HepG2 (cell line): ENCODE measurements around the gene KAT7. TPM values are rescaled to one million over a fixed set of nuclear protein-coding genes. Genes with fewer than 3 reads are reported as not detected.

ENCODE experiments used
- ATAC-seq: fragments of 200-7000 bp; cut with Tn5 transposase; 3 replicates; pipeline ENCODE4 v1.9.1; 2020; ENCODE audit warnings: mild to moderate bottlenecking, moderate library complexity
- BruUV-seq: library from RNA; stranded (reverse); fragments of 400-500 nt; replicated peaks from 2 replicates; lab custom pipeline; 2021; lab: Mats Ljungman, UMichigan
- CTCF ChIA-PET: fragments of 300-600 bp; formaldehyde crosslinking; extraction: SDS; loops from one replicate; lab custom pipeline; 2021; ENCODE audit warnings: low total read pairs, inconsistent platforms, low intra/inter-chr PET ratio; lab: Yijun Ruan, JAX
- POLR2A ChIA-PET: fragments of 350-600 bp; sonication (Branson Sonifier 250); formaldehyde crosslinking; loops from one replicate; lab custom pipeline; 2020; ENCODE audit warnings: antibody characterized with exemption, inconsistent platforms; lab: Yijun Ruan, JAX
- DNase-seq: peaks from one replicate; pipeline ENCODE4 v3.0.0-alpha.2; 2015; ENCODE audit warnings: low spot score
- FAIRE-seq: peaks from 3 replicates; lab custom pipeline; 2011; peaks lifted over from hg19 to GRCh38; lab: Jason Lieb, UNC
- H2AFZ ChIP-seq: one replicate; pipeline ENCODE4 v1.6.1; 2011; ENCODE audit warnings: low read length, inconsistent platforms
- H3K27ac ChIP-seq: fragments of 300-600 bp; 3 replicates; pipeline ENCODE4 v1.8.0; 2011; ENCODE audit warnings: mixed run types, mild to moderate bottlenecking, mixed read lengths, low read length, inconsistent platforms; ENCODE audit not compliant: insufficient read depth; ENCODE audit errors: extremely low read length
- H3K27me3 ChIP-seq, 2 experiments: fragments of 200-600 bp in 1 of 2; 2 replicates in 1 of 2; 3 replicates in 1 of 2; pipeline versions ENCODE4 v1.6.0 to v1.8.0; 2011; ENCODE audit warnings: low read length in 2 of 2, mild to moderate bottlenecking in 2 of 2, moderate library complexity in 2 of 2, inconsistent platforms in 1 of 2; ENCODE audit not compliant: insufficient read depth in 2 of 2, control insufficient read depth in 1 of 2
- H3K36me3 ChIP-seq, 2 experiments: fragments of 200-600 bp in 1 of 2; replicated peaks in 1 of 2; 2 replicates in 1 of 2; 3 replicates in 1 of 2; pipeline versions ENCODE4 v1.5.1 to v1.8.0; 2011; ENCODE audit warnings: low read length in 2 of 2, inconsistent platforms in 1 of 2; ENCODE audit not compliant: insufficient read depth in 2 of 2, control insufficient read depth in 1 of 2
- H3K4me1 ChIP-seq: 2 replicates; pipeline ENCODE4 v1.5.1; 2012; ENCODE audit warnings: low read length, inconsistent platforms; ENCODE audit not compliant: insufficient read depth
- H3K4me2 ChIP-seq: 2 replicates; pipeline ENCODE4 v1.6.0; 2011; ENCODE audit warnings: low read depth, low read length, inconsistent platforms
- H3K4me3 ChIP-seq, 3 experiments: fragments of 200-600 bp in 1 of 3; sonication (generic), shearing (Covaris generic) in 1 of 3; replicated peaks in 1 of 3; 2 replicates each; pipeline ENCODE4 v1.5.1; 2011 to 2016; ENCODE audit warnings: low read length in 3 of 3, inconsistent platforms in 2 of 3, low read depth in 2 of 3, mild to moderate bottlenecking in 2 of 3, control low read depth in 1 of 3, mixed read lengths in 1 of 3; ENCODE audit not compliant: insufficient read depth in 1 of 3
- H3K79me2 ChIP-seq: one replicate; pipeline ENCODE4 v1.6.1; 2011; ENCODE audit warnings: low read length, inconsistent platforms; ENCODE audit not compliant: insufficient read depth
- H3K9ac ChIP-seq: 2 replicates; pipeline ENCODE4 v1.6.0; 2011; ENCODE audit warnings: mild to moderate bottlenecking, low read depth, low read length, inconsistent platforms; ENCODE audit not compliant: insufficient read depth
- H3K9me3 ChIP-seq: 2 replicates; pipeline ENCODE4 v1.5.1; 2012; ENCODE audit warnings: mild to moderate bottlenecking, low read length
- H4K20me1 ChIP-seq: 2 replicates; pipeline ENCODE4 v1.6.0; 2011; ENCODE audit warnings: inconsistent platforms, mild to moderate bottlenecking, low read length, moderate library complexity; ENCODE audit not compliant: insufficient read depth
- CBX5 ChIP-seq: sonication (generic); formaldehyde crosslinking; IDR thresholded peaks from 2 replicates; pipeline ENCODE4 v1.4.0; 2020; ENCODE audit warnings: missing genetic modification reagents, borderline replicate concordance
- YY1 ChIP-seq: IDR thresholded peaks from 2 replicates; pipeline ENCODE4 v1.6.1; 2011; ENCODE audit warnings: low read length, low read depth, moderate library complexity, mild to moderate bottlenecking; ENCODE audit not compliant: insufficient read depth, insufficient replicate concordance
- ZNF615 ChIP-seq: sonication (generic); formaldehyde crosslinking; IDR thresholded peaks from 2 replicates; pipeline ENCODE4 v1.5.0; 2020; ENCODE audit warnings: mild to moderate bottlenecking, missing genetic modification reagents, borderline replicate concordance
- ZNF737 ChIP-seq: sonication (generic); formaldehyde crosslinking; IDR thresholded peaks from 2 replicates; pipeline ENCODE4 v1.5.0; 2020; ENCODE audit warnings: missing genetic modification reagents, mild to moderate bottlenecking, borderline replicate concordance
- WGBS: methylation state at CpG from one replicate; pipeline ENCODE4 v1.1.6; 2017; ENCODE audit warnings: low lambda C conversion rate; 5-methylcytosine and 5-hydroxymethylcytosine counted together
- in situ Hi-C: cut with HindIII; loops from 2 replicates; pipeline ENCODE4 v1.10.0; 2017; ENCODE audit warnings: low pct_unique_long_range_greater_than_20kb; ENCODE audit not compliant: extremely low pct_ligation_motif_present
- intact Hi-C: fragments of 100-400 bp; cut with micrococcal nuclease; formaldehyde crosslinking; loops from one replicate; pipeline ENCODE4 v1.10.0; 2022; ENCODE audit not compliant: unreplicated experiment
- polyA plus RNA-seq, 8 experiments: library from polyadenylated mRNA; depleted of rRNA in 3 of 8; stranded (reverse) in 7 of 8; unstranded in 1 of 8; fragments of >200 nt; fragmentation: Illumina TruSeq in 4 of 8; extraction: Trizol in 4 of 8; gene quantifications; 2 replicates each; pipeline versions ENCODE4 v1.2.1 to v1.2.3, GENCODE V29; 2011 to 2016; ENCODE audit warnings: low read depth in 4 of 8, missing spikeins in 1 of 8, mixed read lengths in 1 of 8; ENCODE audit not compliant: insufficient read depth in 1 of 8
- total RNA-seq, 5 experiments: library from RNA; depleted of rRNA; stranded (reverse); fragments of >200 nt; fragmentation: Illumina TruSeq; extraction: Trizol; gene quantifications; 2 replicates each; pipeline ENCODE4 v1.2.3, GENCODE V29; 2016; ENCODE audit warnings: low read depth in 1 of 5
- TF ChIP-seq, protein P1 (sequence below): sonication (generic); formaldehyde crosslinking; IDR thresholded peaks from 2 replicates; pipeline ENCODE4 v1.8.1; 2023; ENCODE audit warnings: mild to moderate bottlenecking, inconsistent platforms, moderate library complexity, missing genetic modification reagents, borderline replicate concordance
- TF ChIP-seq, protein P2 (sequence below): sonication (generic); formaldehyde crosslinking; IDR thresholded peaks from 2 replicates; pipeline ENCODE4 v1.4.0; 2020; ENCODE audit warnings: mild to moderate bottlenecking, missing genetic modification reagents

KAT7 gene
- total and polyA plus RNA-seq, 2 of the 13 experiments (the other 11 are each of a cell fraction or from before 2014, with no cell fraction given), result 21.2 to 39.2 TPM

DNA sequence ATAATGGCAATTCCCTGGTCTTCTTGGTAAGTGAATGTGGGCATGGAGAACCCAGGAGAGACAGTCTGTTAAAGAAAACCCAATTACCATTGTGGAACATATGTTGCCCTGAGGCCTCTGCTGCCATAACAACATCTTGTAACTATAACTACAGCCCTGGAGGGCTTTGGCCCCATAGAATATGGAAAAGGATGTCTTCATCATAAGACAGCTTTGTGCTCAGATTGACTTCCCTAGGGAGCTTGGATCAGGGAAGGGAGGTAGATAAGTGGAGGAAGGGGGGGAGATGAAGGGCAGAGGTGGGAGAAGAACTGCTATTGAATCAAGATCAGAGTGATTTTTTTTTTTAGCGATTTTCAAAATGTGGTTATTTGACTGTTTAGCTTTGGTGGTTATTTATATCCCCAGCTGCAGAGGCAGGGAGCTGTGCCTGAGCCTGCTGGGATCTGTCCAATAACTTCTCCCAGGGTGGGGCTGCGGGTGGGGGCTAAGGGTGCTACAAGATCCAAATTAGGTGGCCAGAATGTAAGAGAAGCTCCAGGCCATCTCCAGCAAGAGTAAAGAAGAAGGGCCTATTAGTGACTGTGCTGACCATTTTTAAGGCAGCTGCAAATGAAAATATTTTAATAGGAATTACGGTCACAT lies 5.3 kb upstream of the KAT7 start:
- no peaks in the 10 kb centered on the region for H3K79me2 ChIP-seq
- ATAC-seq (no peak), DNase-seq (no peak), FAIRE-seq (no peak)
- intact Hi-C loops, result no loop called here
- no peak overlapping the region for H3K27ac ChIP-seq
- no peak overlapping the region for H3K4me3 ChIP-seq
- WGBS, result 48% methylated on average over 3 of the region's 3 CpGs
- peaks cover 10% of the 10 kb centered on the region for H3K4me1 ChIP-seq
- H3K4me2 ChIP-seq, result no peak overlapping the region
- no peak overlapping the region for H2AFZ ChIP-seq
- TF ChIP-seq CBX5 (CRISPR knock-in tag) (no peak), ZNF737 (CRISPR knock-in tag) (no peak), YY1 (no peak), ZNF615 (CRISPR knock-in tag) (no peak)
- TF ChIP-seq, protein P1, sequence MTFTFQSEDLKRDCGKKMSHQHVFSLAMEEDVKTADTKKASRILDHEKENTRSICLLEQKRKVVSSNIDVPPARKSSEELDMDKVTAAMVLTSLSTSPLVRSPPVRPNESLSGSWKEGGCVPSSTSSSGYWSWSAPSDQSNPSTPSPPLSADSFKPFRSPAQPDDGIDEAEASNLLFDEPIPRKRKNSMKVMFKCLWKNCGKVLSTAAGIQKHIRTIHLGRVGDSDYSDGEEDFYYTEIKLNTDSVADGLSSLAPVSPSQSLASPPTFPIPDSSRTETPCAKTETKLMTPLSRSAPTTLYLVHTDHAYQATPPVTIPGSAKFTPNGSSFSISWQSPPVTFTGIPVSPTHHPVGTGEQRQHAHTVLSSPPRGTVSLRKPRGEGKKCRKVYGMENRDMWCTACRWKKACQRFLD (CRISPR knock-in tag), result no peak
- TF ChIP-seq, protein P2, sequence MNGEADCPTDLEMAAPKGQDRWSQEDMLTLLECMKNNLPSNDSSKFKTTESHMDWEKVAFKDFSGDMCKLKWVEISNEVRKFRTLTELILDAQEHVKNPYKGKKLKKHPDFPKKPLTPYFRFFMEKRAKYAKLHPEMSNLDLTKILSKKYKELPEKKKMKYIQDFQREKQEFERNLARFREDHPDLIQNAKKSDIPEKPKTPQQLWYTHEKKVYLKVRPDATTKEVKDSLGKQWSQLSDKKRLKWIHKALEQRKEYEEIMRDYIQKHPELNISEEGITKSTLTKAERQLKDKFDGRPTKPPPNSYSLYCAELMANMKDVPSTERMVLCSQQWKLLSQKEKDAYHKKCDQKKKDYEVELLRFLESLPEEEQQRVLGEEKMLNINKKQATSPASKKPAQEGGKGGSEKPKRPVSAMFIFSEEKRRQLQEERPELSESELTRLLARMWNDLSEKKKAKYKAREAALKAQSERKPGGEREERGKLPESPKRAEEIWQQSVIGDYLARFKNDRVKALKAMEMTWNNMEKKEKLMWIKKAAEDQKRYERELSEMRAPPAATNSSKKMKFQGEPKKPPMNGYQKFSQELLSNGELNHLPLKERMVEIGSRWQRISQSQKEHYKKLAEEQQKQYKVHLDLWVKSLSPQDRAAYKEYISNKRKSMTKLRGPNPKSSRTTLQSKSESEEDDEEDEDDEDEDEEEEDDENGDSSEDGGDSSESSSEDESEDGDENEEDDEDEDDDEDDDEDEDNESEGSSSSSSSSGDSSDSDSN (CRISPR knock-in tag), result no peak
- H3K9ac ChIP-seq, result no peak overlapping the region
- POLR2A ChIA-PET, result interaction anchor here (2.0 kb wide), 1 partner anchor 19 kb away, joined by 7 read pairs; the partner anchor contains the start of gene FAM117A
- H3K27me3 ChIP-seq, result peaks cover 0 to 6% of the 10 kb centered on the region in 2 experiments; a peak in 3 of 5 replicates
- H3K36me3 ChIP-seq, result no peaks in the 10 kb centered on the region
- CTCF ChIA-PET, result no interaction called here
- no peaks in the 10 kb centered on the region for H4K20me1 ChIP-seq
- in situ Hi-C loops, result no loop called here
- no peaks in the 10 kb centered on the region for H3K9me3 ChIP-seq
- BruUV-seq, result no TSS peak
